Measurements from ENCODE around the gene GPLD1.

Gene GPLD1

GRCh38 chr6:24458941-24459340 lies 30.4 kb downstream of the GPLD1 start:
- DNase-seq, result no peak

GRCh38 chr6:24458134-24458533 lies 31.2 kb downstream of the GPLD1 start:
- DNase-seq, result no peak

- no peak for DNase-seq
Observed at GRCh38 chr6:24455061-24455460, 34.3 kb downstream of the GPLD1 start.

GRCh38 chr6:24454452-24454851 lies 34.9 kb downstream of the GPLD1 start:
- no peak for DNase-seq

- DNase-seq, result no peak
Observed at GRCh38 chr6:24453921-24454320, 35.5 kb downstream of the GPLD1 start.

GRCh38 chr6:24451581-24452388 lies 37.6 kb downstream of the GPLD1 start:
- DNase-seq, result no peak

GRCh38 chr6:24448828-24449525 lies 40.4 kb downstream of the GPLD1 start:
- DNase-seq, result no peak

GRCh38 chr6:24448396-24448795 lies 41.0 kb downstream of the GPLD1 start:
- DNase-seq, result no peak

GRCh38 chr6:24446670-24447069 lies 42.7 kb downstream of the GPLD1 start:
- DNase-seq, result no peak

GRCh38 chr6:24445704-24446103 lies 43.7 kb downstream of the GPLD1 start:
- DNase-seq, result no peak

GRCh38 chr6:24444588-24444987 lies 44.8 kb downstream of the GPLD1 start:
- DNase-seq, result no peak

GRCh38 chr6:24441599-24441904 lies 47.8 kb downstream of the GPLD1 start:
- no peak for DNase-seq

GRCh38 chr6:24440897-24441598 lies 48.3 kb downstream of the GPLD1 start:
- DNase-seq, result no peak

- no peak for DNase-seq
Observed at GRCh38 chr6:24439858-24440539, 49.4 kb downstream of the GPLD1 start.

- DNase-seq, result no peak
Observed at GRCh38 chr6:24436979-24437378, 52.4 kb downstream of the GPLD1 start.

- DNase-seq, result no peak
Observed at GRCh38 chr6:24432611-24433010, 56.8 kb downstream of the GPLD1 start.

GRCh38 chr6:24431045-24431451 lies 58.3 kb downstream of the GPLD1 start:
- no peak for DNase-seq

- no peak for DNase-seq
Observed at GRCh38 chr6:24430086-24430485, 59.3 kb downstream of the GPLD1 start.

- no peak for DNase-seq
Observed at GRCh38 chr6:24429146-24429545, 60.2 kb downstream of the GPLD1 start.

GRCh38 chr6:24428615-24429014 lies 60.8 kb downstream of the GPLD1 start:
- no peak for DNase-seq

GRCh38 chr6:24426729-24427446 lies 62.5 kb downstream of the GPLD1 start:
- DNase-seq, result no peak

Data from hypothalamus (tissue), 51 donors.